SK-N-SH (cell line): ENCODE data around the gene HACE1. TPM values are rescaled to one million over a fixed set of nuclear protein-coding genes. Genes with fewer than 3 reads are reported as not detected.
"Not testable (repeated sequence)": the region's sequence is repeated elsewhere in the genome, so short reads cannot be mapped to it uniquely, and the experiment has no call there.

ENCODE experiments used
- CTCF ChIA-PET: fragments of 300-600, 350-600 bp; formaldehyde crosslinking; extraction: SDS; loops from one replicate; lab custom pipeline; 2021; lab: Yijun Ruan, JAX
- POLR2A ChIA-PET: fragments of 350-600 bp; sonication (Branson Sonifier 250); formaldehyde crosslinking; extraction: SDS; loops from one replicate; lab custom pipeline; 2020; ENCODE audit warnings: antibody characterized with exemption, inconsistent platforms; lab: Yijun Ruan, JAX
- DNase-seq: peaks from one replicate; pipeline ENCODE4 v3.0.0; 2012
- H2AFZ ChIP-seq: fragments of 200-600 bp; sonication (generic); 2 replicates; pipeline ENCODE4 v1.8.1; 2016; ENCODE audit warnings: antibody characterized with exemption, mild to moderate bottlenecking, low read depth
- H3F3A ChIP-seq: fragments of 200-600 bp; sonication (generic); replicated peaks from 2 replicates; pipeline ENCODE3; 2016; ENCODE audit warnings: antibody characterized with exemption, mild to moderate bottlenecking; ENCODE audit not compliant: insufficient read depth
- H3K27ac ChIP-seq, 2 experiments: fragments of 200-500 bp in 1 of 2; fragments of 200-600 bp in 1 of 2; sonication (Bioruptor generic) in 1 of 2; sonication (generic), shearing (Covaris generic) in 1 of 2; 2 replicates each; pipeline versions ENCODE4 v1.5.1 to v1.6.1; 2014 to 2016; ENCODE audit warnings: low read depth in 2 of 2, inconsistent platforms in 1 of 2, low read length in 1 of 2, mild to moderate bottlenecking in 1 of 2, mixed read lengths in 1 of 2
- H3K27me3 ChIP-seq: fragments of 200-600 bp; sonication (generic), shearing (Covaris generic); 2 replicates; pipeline ENCODE4 v1.6.1; 2016; ENCODE audit warnings: mixed run types; ENCODE audit not compliant: insufficient read depth
- H3K36me3 ChIP-seq, 2 experiments: fragments of 200-500 bp in 1 of 2; fragments of 200-600 bp in 1 of 2; sonication (Bioruptor generic) in 1 of 2; sonication (generic) in 1 of 2; replicated peaks in 1 of 2; 2 replicates each; pipeline versions ENCODE3 to v1.5.1; 2014 to 2016; ENCODE audit warnings: low read length in 1 of 2, mild to moderate bottlenecking in 1 of 2; ENCODE audit not compliant: insufficient read depth in 2 of 2, control insufficient read depth in 1 of 2
- H3K4me1 ChIP-seq, 2 experiments: fragments of 200-500 bp in 1 of 2; fragments of 200-600 bp in 1 of 2; sonication (Bioruptor generic) in 1 of 2; sonication (generic), shearing (Covaris generic) in 1 of 2; 2 replicates each; pipeline versions ENCODE4 v1.5.1 to v1.6.1; 2014 to 2016; ENCODE audit warnings: low read depth in 1 of 2, low read length in 1 of 2, mixed run types in 1 of 2; ENCODE audit not compliant: insufficient read depth in 2 of 2, control insufficient read depth in 1 of 2
- H3K4me2 ChIP-seq: fragments of 200-600 bp; sonication (generic), shearing (Covaris generic); 2 replicates; pipeline ENCODE4 v1.6.1; 2017; ENCODE audit warnings: mixed run types
- H3K4me3 ChIP-seq, 2 experiments: fragments of 200-500 bp in 1 of 2; fragments of 200-600 bp in 1 of 2; sonication (Bioruptor generic) in 1 of 2; sonication (generic), shearing (Covaris generic) in 1 of 2; 2 replicates each; pipeline versions ENCODE4 v1.5.1 to v1.8.1; 2014 to 2016; ENCODE audit warnings: low read depth in 2 of 2, inconsistent platforms in 1 of 2, low read length in 1 of 2, mild to moderate bottlenecking in 1 of 2, mixed read lengths in 1 of 2, moderate library complexity in 1 of 2
- H3K79me2 ChIP-seq: fragments of 200-600 bp; sonication (generic); 2 replicates; pipeline ENCODE4 v1.8.1; 2017; ENCODE audit warnings: mild to moderate bottlenecking; ENCODE audit not compliant: insufficient read depth
- H3K9ac ChIP-seq: fragments of 200-600 bp; sonication (generic); 2 replicates; pipeline ENCODE4 v1.6.1; 2017; ENCODE audit warnings: mixed run types
- H3K9me2 ChIP-seq: fragments of 200-600 bp; sonication (generic); 2 replicates; pipeline ENCODE4 v1.6.1; 2017; ENCODE audit warnings: mixed run types
- H3K9me3 ChIP-seq: fragments of 200-600 bp; sonication (generic); 2 replicates; pipeline ENCODE4 v1.6.1; 2017; ENCODE audit warnings: mixed run types, mild to moderate bottlenecking, moderate library complexity
- H4K20me1 ChIP-seq: fragments of 200-600 bp; sonication (generic); 2 replicates; pipeline ENCODE4 v1.6.1; 2017; ENCODE audit warnings: mild to moderate bottlenecking, mixed run types; ENCODE audit not compliant: insufficient read depth
- CHD2 ChIP-seq: fragments of 150-350 bp; IDR thresholded peaks from 2 replicates; pipeline ENCODE4 v1.6.1; 2018; ENCODE audit warnings: low read length; ENCODE audit not compliant: partially characterized antibody
- CTCF ChIP-seq: fragments of 200-600 bp; sonication (generic); IDR thresholded peaks from 2 replicates; pipeline ENCODE4 v1.6.1; 2017; ENCODE audit warnings: antibody characterized with exemption, mild to moderate bottlenecking, moderate library complexity
- ELF1 ChIP-seq: IDR thresholded peaks from 2 replicates; pipeline ENCODE4 v1.4.0; 2012
- EZH2phosphoT487 ChIP-seq: fragments of 200-600 bp; sonication (generic); IDR thresholded peaks from 2 replicates; pipeline ENCODE4 v1.6.1; 2017; ENCODE audit warnings: low read depth, mixed run types, mild to moderate bottlenecking, antibody characterized with exemption, moderate library complexity, borderline replicate concordance
- FOSL2 ChIP-seq: IDR thresholded peaks from 2 replicates; pipeline ENCODE4 v1.4.0; 2012; ENCODE audit warnings: low read depth, mild to moderate bottlenecking, moderate library complexity, borderline replicate concordance
- IRF3 ChIP-seq: fragments of 150-350 bp; IDR thresholded peaks from 2 replicates; pipeline ENCODE4 v1.6.1; 2016; ENCODE audit warnings: mild to moderate bottlenecking, low read depth, low read length
- MEF2A ChIP-seq: IDR thresholded peaks from 2 replicates; pipeline ENCODE4 v1.4.0; 2012; ENCODE audit warnings: low read depth, borderline replicate concordance
- NFIC ChIP-seq: IDR thresholded peaks from 2 replicates; pipeline ENCODE4 v1.4.0; 2012; ENCODE audit warnings: borderline replicate concordance
- PBX3 ChIP-seq: IDR thresholded peaks from 2 replicates; pipeline ENCODE4; 2012
- POLR2AphosphoS5 ChIP-seq: IDR thresholded peaks from 2 replicates; pipeline ENCODE4 v1.6.1; 2012; ENCODE audit warnings: low read depth, low read length
- RAD21 ChIP-seq: IDR thresholded peaks from 2 replicates; pipeline ENCODE4 v1.6.1; 2012; ENCODE audit warnings: mild to moderate bottlenecking, low read length
- RCOR1 ChIP-seq: fragments of 150-350 bp; IDR thresholded peaks from 2 replicates; pipeline ENCODE4 v1.6.1; 2017; ENCODE audit warnings: antibody characterized with exemption, low read length
- RXRA ChIP-seq: IDR thresholded peaks from 2 replicates; pipeline ENCODE4 v1.4.0; 2012; ENCODE audit warnings: low read depth, mild to moderate bottlenecking, borderline replicate concordance
- TAF1 ChIP-seq: IDR thresholded peaks from 2 replicates; pipeline ENCODE4 v1.6.1; 2012; ENCODE audit warnings: low read depth, mild to moderate bottlenecking, low read length, moderate library complexity, borderline replicate concordance
- USF1 ChIP-seq: IDR thresholded peaks from 2 replicates; pipeline ENCODE4 v1.4.0; 2012; ENCODE audit warnings: low read depth, borderline replicate concordance
- WGBS: methylation state at CpG from one replicate; pipeline ENCODE4 v1.1.6; 2017; ENCODE audit warnings: low lambda C conversion rate; 5-methylcytosine and 5-hydroxymethylcytosine counted together
- polyA plus RNA-seq, 3 experiments: library from polyadenylated mRNA; depleted of rRNA; stranded (reverse); fragments of >200 nt; gene quantifications; 2 replicates each; pipeline ENCODE4 v1.2.3, GENCODE V29; 2012

The HACE1 gene
- polyA plus RNA-seq, 1 of the 3 experiments (the other 2 are of a cell fraction): 6.2 TPM

- no peak for DNase-seq
- H3K27ac ChIP-seq: no peak overlapping the region
- no peaks in the 10 kb centered on the region for H3K27me3 ChIP-seq
- no peaks in the 10 kb centered on the region for H3K9me2 ChIP-seq
- H3F3A ChIP-seq: no peaks in the 10 kb centered on the region
- H4K20me1 ChIP-seq: no peaks in the 10 kb centered on the region
- H3K79me2 ChIP-seq: no peaks in the 10 kb centered on the region
- H3K4me2 ChIP-seq: no peak overlapping the region
- no peaks in the 10 kb centered on the region for H3K9me3 ChIP-seq
- H3K36me3 ChIP-seq: peaks cover 0 to 23% of the 10 kb centered on the region in 2 experiments
- H2AFZ ChIP-seq: no peak overlapping the region
- no peaks in the 10 kb centered on the region for H3K4me1 ChIP-seq
- H3K4me3 ChIP-seq: no peak overlapping the region
- ChIA-PET CTCF (interaction anchor here (1.1 kb wide), 1 partner anchor 154 kb away, joined by 3 read pairs; no protein-coding TSS in a partner anchor), POLR2A (no interaction called here)
- TF ChIP-seq FOSL2 (no peak), RAD21 (no peak), POLR2AphosphoS5 (no peak), ELF1 (no peak), IRF3 (no peak)
- WGBS: 100% methylated on average over 1 of the region's 1 CpG
- H3K9ac ChIP-seq: no peak overlapping the region
Measured at GRCh38 chr6:104837158-104837557, 22.6 kb downstream of the HACE1 start.

- H3K9ac ChIP-seq, H3K4me2 ChIP-seq, H4K20me1 ChIP-seq, H3F3A ChIP-seq, CTCF ChIA-PET, H3K79me2 ChIP-seq, H3K27ac ChIP-seq, H3K4me1 ChIP-seq, H3K9me3 ChIP-seq, H3K4me3 ChIP-seq, DNase-seq, H2AFZ ChIP-seq, H3K27me3 ChIP-seq, POLR2A ChIA-PET, H3K9me2 ChIP-seq: not testable (repeated sequence)
- 87% methylated on average over 5 of the region's 5 CpGs for WGBS
- peaks cover 0 to 24% of the 10 kb centered on the region in 2 experiments for H3K36me3 ChIP-seq
Measured at GRCh38 chr6:104836479-104837020, 23.2 kb downstream of the HACE1 start.

- Histone ChIP-seq H3K79me2 (no peaks in the 10 kb centered on the region), H3K4me1 (no peaks in the 10 kb centered on the region), H2AFZ (no peak overlapping the region), H3K9me3 (no peaks in the 10 kb centered on the region), H3K4me2 (no peak overlapping the region), H3K27ac (no peak overlapping the region), H4K20me1 (no peaks in the 10 kb centered on the region), H3K36me3 (peaks cover 0 to 21% of the 10 kb centered on the region in 2 experiments), H3K4me3 (no peak overlapping the region), H3F3A (no peaks in the 10 kb centered on the region), H3K27me3 (no peaks in the 10 kb centered on the region), H3K9me2 (no peaks in the 10 kb centered on the region), H3K9ac (no peak overlapping the region)
- ChIA-PET CTCF (no interaction called here), POLR2A (no interaction called here)
- no peak for DNase-seq
- TF ChIP-seq EZH2phosphoT487 (no peak), RCOR1 (no peak), TAF1 (no peak), IRF3 (no peak), RXRA (no peak), NFIC (no peak), PBX3 (no peak), USF1 (no peak), MEF2A (no peak), CTCF (no peak), CHD2 (no peak)
Measured at GRCh38 chr6:104835782-104836181, 23.9 kb downstream of the HACE1 start.
